ENCODE measurements around the gene WFS1.

WFS1 gene

DNA sequence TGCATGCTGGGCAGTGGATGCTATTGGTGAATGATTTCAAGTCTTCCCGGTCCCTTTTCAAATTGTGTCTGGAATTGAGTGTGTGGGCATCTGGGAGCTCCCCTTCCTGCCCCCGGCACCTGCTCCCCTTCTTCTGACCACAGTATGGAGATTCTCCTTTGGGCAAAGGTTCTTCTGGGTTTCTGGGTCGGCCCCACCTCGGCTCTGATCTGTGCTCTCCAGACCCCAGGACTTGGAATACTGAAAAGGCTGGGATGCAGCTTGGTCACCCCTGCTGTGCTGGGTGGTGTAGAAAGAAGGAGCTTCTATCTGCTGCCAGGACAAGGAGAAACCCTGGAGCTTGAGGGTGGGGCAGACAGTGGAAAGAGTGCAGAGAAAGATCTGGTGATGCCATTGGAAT, 78.8 kb downstream of the WFS1 start:
- H3K4me3 ChIP-seq (replicated peaks in 1 of 2; ENCODE audit: low read depth in 2 of 2, low read length in 2 of 2): no peak overlapping the region
- no peak for DNase-seq (ENCODE audit: low read depth in 2 of 2)
- TF ChIP-seq, protein P1, sequence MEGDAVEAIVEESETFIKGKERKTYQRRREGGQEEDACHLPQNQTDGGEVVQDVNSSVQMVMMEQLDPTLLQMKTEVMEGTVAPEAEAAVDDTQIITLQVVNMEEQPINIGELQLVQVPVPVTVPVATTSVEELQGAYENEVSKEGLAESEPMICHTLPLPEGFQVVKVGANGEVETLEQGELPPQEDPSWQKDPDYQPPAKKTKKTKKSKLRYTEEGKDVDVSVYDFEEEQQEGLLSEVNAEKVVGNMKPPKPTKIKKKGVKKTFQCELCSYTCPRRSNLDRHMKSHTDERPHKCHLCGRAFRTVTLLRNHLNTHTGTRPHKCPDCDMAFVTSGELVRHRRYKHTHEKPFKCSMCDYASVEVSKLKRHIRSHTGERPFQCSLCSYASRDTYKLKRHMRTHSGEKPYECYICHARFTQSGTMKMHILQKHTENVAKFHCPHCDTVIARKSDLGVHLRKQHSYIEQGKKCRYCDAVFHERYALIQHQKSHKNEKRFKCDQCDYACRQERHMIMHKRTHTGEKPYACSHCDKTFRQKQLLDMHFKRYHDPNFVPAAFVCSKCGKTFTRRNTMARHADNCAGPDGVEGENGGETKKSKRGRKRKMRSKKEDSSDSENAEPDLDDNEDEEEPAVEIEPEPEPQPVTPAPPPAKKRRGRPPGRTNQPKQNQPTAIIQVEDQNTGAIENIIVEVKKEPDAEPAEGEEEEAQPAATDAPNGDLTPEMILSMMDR (IDR thresholded peaks at IDR 0.05; ENCODE audit: low read depth, low read length): no peak

DNA sequence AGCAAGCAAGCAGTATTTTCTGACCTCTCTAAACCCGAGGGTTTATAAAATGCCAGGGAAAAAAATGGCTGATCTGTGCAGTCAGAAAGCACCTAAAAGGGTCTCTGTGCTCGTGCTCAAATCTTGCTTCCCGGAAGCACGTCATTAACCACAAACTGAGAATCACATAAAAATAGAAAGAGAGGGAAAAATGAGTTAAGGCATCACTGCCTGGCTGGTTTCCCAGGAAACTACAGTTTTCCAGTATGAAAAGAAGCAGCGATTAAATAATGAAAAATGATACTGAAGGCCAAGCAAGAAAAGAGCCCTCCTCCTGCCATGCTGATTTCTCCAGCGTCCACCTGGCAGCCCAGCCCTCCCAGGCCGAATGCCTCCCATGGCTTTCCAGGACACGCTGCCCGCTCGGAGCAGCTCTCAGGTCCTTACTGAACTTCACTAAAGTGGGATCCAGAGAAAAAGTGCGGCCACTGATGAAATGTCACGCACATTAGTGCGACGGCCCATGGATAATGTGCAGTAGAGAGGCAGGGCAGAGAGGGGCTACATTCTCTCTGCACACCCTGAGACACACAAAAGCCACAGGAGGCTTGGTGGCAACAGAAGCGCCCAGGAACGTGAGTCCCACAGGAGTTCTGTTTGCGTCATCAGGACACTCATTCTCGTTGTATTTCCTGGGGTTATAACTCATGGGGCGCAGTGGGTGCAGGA, 80.4 kb downstream of the WFS1 start:
- TF ChIP-seq, protein P1 (IDR thresholded peaks at IDR 0.05; ENCODE audit: low read depth, low read length): no peak
- H3K4me3 ChIP-seq (replicated peaks in 1 of 2; ENCODE audit: low read depth in 2 of 2, low read length in 2 of 2): no peak overlapping the region
- no peak for DNase-seq (ENCODE audit: low read depth in 2 of 2)

DNA sequence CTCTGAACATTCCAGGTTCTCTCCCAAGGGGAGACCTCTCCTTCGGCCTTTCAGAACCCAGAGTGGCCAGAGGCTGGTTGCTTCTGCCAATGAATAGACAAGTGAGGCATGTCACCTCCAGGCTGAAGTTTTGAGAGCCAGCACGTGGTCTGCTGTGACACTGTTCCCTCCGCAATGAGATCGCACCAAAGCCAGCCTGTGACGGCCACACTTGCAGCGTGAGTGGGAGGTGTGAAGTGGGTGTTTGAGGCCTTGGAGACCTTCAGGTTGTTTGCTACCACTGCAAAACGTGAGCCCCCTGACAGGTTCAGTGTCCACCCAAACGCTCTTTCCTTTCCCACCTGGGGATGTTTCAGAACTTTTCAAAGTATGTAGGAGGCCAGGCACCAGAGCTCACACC, 81.0 kb downstream of the WFS1 start:
- DNase-seq (ENCODE audit: low read depth in 2 of 2): no peak
- TF ChIP-seq, protein P1 (IDR thresholded peaks at IDR 0.05; ENCODE audit: low read depth, low read length): no peak
- no peak overlapping the region for H3K4me3 ChIP-seq (replicated peaks in 1 of 2; ENCODE audit: low read depth in 2 of 2, low read length in 2 of 2)

DNA sequence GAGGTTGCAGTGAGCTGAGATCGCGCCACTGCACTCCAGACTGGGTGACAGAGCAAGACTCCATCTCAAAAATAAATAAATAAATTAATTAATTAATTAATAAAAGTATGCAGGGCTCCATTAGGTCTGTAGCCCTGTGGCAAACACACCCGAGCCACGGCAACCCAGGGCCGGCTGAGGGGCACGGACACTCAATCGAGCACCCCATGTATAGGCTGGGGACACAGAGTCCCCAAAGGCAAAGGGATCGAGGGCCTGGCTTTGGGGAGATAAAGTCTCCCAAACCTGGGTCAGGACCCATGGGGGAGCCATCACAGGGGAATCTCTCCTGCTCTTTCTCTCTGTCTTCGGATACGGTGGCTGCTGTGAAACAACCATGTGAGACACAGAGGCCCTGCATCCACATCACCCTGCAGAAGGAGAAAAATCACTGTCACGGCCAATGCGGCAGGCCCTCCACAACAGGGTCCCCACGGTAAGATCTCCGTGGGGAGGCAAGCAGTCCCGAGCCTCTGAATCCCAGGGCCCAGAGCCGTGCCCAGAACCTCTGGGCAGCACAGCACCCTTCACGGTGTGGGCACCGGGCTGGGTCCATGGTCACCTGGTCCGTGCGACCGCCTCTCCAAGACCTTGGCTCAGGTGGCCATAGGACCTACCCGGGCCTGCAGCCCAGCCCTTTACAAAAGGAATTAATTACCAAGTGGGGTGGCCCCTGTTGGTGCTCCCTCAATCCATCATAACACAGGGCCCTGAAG, 81.8 kb downstream of the WFS1 start:
- H3K4me3 ChIP-seq (replicated peaks in 1 of 2; ENCODE audit: low read depth in 2 of 2, low read length in 2 of 2): no peak overlapping the region
- TF ChIP-seq, protein P1 (IDR thresholded peaks at IDR 0.05; ENCODE audit: low read depth, low read length): no peak

GRCh38 chr4:6352031-6352692, 82.5 kb downstream of the WFS1 start:
- no peak overlapping the region for H3K4me3 ChIP-seq (replicated peaks in 1 of 2; ENCODE audit: low read depth in 2 of 2, low read length in 2 of 2)
- DNase-seq (ENCODE audit: low read depth in 2 of 2): no peak
- TF ChIP-seq, protein P1 (IDR thresholded peaks at IDR 0.05; ENCODE audit: low read depth, low read length): no peak

More for the DNA sequence above, 81.8 kb downstream of the WFS1 start:
- DNase-seq (ENCODE audit: low read depth in 2 of 2): no peak

All from cardiac fibroblast (primary cell).